Suprapubic skin (tissue), 4 donors: ENCODE results near the gene GRIK3.

ENCODE experiments used
- CTCF ChIP-seq, 2 donors: fragments of 200-600 bp in 1 of 2; fragments of 450-650 bp in 1 of 2; sonication (generic) in 1 of 2; IDR thresholded peaks; one replicate each; pipeline ENCODE4 v1.5.1; 2016 to 2019; ENCODE audit warnings: antibody characterized with exemption in 2 of 2, mild to moderate bottlenecking in 1 of 2, moderate library complexity in 1 of 2
- EP300 ChIP-seq: sonication (generic); formaldehyde crosslinking; IDR thresholded peaks from one replicate; pipeline ENCODE4 v1.6.1; 2017; ENCODE audit warnings: antibody characterized with exemption
- POLR2A ChIP-seq, 2 donors: fragments of 450-650 bp; IDR thresholded peaks; one replicate each; pipeline ENCODE4 v1.6.1; 2017; ENCODE audit warnings: antibody characterized with exemption in 2 of 2, mild to moderate bottlenecking in 2 of 2, moderate library complexity in 2 of 2
- POLR2AphosphoS5 ChIP-seq, 3 donors: sonication (generic); formaldehyde crosslinking; IDR thresholded peaks; one replicate each; pipeline ENCODE4 v1.6.1; 2017; ENCODE audit warnings: antibody characterized with exemption in 3 of 3

- no peak for TF ChIP-seq CTCF (IDR thresholded peaks at IDR 0.05)
- TF ChIP-seq POLR2A (IDR thresholded peaks at IDR 0.05): no peak
- TF ChIP-seq POLR2AphosphoS5 (IDR thresholded peaks at IDR 0.05): no peak
- no peak for TF ChIP-seq EP300
Measured at GRCh38 chr1:37006132-37006868, 28.0 kb downstream of the GRIK3 start.
